MCF 10A (cell line): ENCODE results near the gene ADD1. TPM values are rescaled to one million over a fixed set of nuclear protein-coding genes. Genes with fewer than 3 reads are reported as not detected.

Experiments used
- BruUV-seq: library from RNA; stranded (reverse); fragments of 400-500 nt; replicated peaks from 2 replicates; lab custom pipeline; 2021; lab: Mats Ljungman, UMichigan
- CTCF ChIA-PET: fragments of 300-600 bp; sonication (Branson Sonifier 250); formaldehyde crosslinking; extraction: SDS; loops from one replicate; lab custom pipeline; 2021; ENCODE audit warnings: antibody characterized with exemption, inconsistent platforms; lab: Yijun Ruan, JAX
- POLR2A ChIA-PET: fragments of 300-600, 350-650 bp; sonication (Branson Sonifier 250); formaldehyde crosslinking; extraction: SDS; loops from one replicate; lab custom pipeline; 2020; ENCODE audit warnings: antibody characterized with exemption, inconsistent platforms; lab: Yijun Ruan, JAX
- DNase-seq: peaks from one replicate; pipeline ENCODE4 v3.0.0-alpha.2; 2018; ENCODE audit not compliant: unreplicated experiment
- H3K27ac Mint-ChIP-seq: one replicate; pipeline ENCODE4 v1.8.0; 2022; ENCODE audit warnings: mild to moderate bottlenecking, low read depth, mixed read lengths; ENCODE audit not compliant: unreplicated experiment
- H3K27me3 Mint-ChIP-seq: one replicate; pipeline ENCODE4 v1.8.0; 2022; ENCODE audit warnings: mixed read lengths; ENCODE audit not compliant: insufficient read depth, unreplicated experiment
- H3K36me3 Mint-ChIP-seq: one replicate; pipeline ENCODE4 v1.8.0; 2022; ENCODE audit warnings: mild to moderate bottlenecking, moderate library complexity, mixed read lengths; ENCODE audit not compliant: insufficient read depth, unreplicated experiment
- H3K4me1 Mint-ChIP-seq: one replicate; pipeline ENCODE4 v1.8.0; 2022; ENCODE audit warnings: mixed read lengths; ENCODE audit not compliant: insufficient read depth, unreplicated experiment
- H3K4me3 Mint-ChIP-seq: one replicate; pipeline ENCODE4 v1.8.0; 2022; ENCODE audit warnings: mild to moderate bottlenecking, moderate library complexity, mixed read lengths; ENCODE audit not compliant: unreplicated experiment
- H3K9me3 Mint-ChIP-seq: one replicate; pipeline ENCODE4 v1.8.0; 2022; ENCODE audit warnings: mixed read lengths; ENCODE audit not compliant: unreplicated experiment
- CTCF ChIP-seq: fragments of 200-600 bp; IDR thresholded peaks from one replicate; pipeline ENCODE4 v1.8.0; 2022; ENCODE audit warnings: antibody characterized with exemption, mild to moderate bottlenecking; ENCODE audit not compliant: unreplicated experiment
- intact Hi-C: fragments of 100-400 bp; cut with micrococcal nuclease; formaldehyde crosslinking; loops from 2 replicates; pipeline ENCODE4 v1.14.1; 2022
- total RNA-seq: library from RNA; stranded (reverse); gene quantifications from 2 replicates; pipeline ENCODE4 v1.2.3, GENCODE V29; 2022

ADD1 gene
- total RNA-seq, 1 experiment from 2014 or later = 131 TPM

GRCh38 chr4:2900741-2901140, 57.1 kb downstream of the ADD1 start:
- Mint-ChIP-seq H3K9me3 (no peaks in the 10 kb centered on the region), H3K27ac (no peak overlapping the region), H3K27me3 (no peaks in the 10 kb centered on the region)

GRCh38 chr4:2901186-2901585, 57.5 kb downstream of the ADD1 start:
- H3K36me3 Mint-ChIP-seq = peaks cover 93% of the 10 kb centered on the region
- H3K27ac Mint-ChIP-seq = no peak overlapping the region
- H3K4me1 Mint-ChIP-seq = peaks cover 8% of the 10 kb centered on the region
- H3K9me3 Mint-ChIP-seq = no peaks in the 10 kb centered on the region
- BruUV-seq = no TSS peak
- CTCF ChIA-PET = no interaction called here
- TF ChIP-seq CTCF = no peak
- intact Hi-C loops = no loop called here
- H3K27me3 Mint-ChIP-seq = no peaks in the 10 kb centered on the region
- no peak overlapping the region for H3K4me3 Mint-ChIP-seq
- no peak for DNase-seq
- POLR2A ChIA-PET = no interaction called here

More at GRCh38 chr4:2900741-2901140, 57.1 kb downstream of the ADD1 start:
- CTCF ChIA-PET = no interaction called here
- intact Hi-C loops = no loop called here
- no TSS peak for BruUV-seq
- POLR2A ChIA-PET = no interaction called here
- Mint-ChIP-seq H3K4me3 (no peak overlapping the region), H3K36me3 (peaks cover 97% of the 10 kb centered on the region), H3K4me1 (peaks cover 8% of the 10 kb centered on the region)
- no peak for TF ChIP-seq CTCF
- DNase-seq = no peak

GRCh38 chr4:2902126-2902525, 58.5 kb downstream of the ADD1 start:
- no peak for DNase-seq
- intact Hi-C loops = no loop called here
- H3K36me3 Mint-ChIP-seq = peaks cover 92% of the 10 kb centered on the region
- BruUV-seq = no TSS peak
- H3K4me1 Mint-ChIP-seq = peaks cover 8% of the 10 kb centered on the region
- ChIA-PET CTCF (interaction anchor here (0.6 to 0.7 kb wide), 2 partner anchors 13 to 59 kb away, joined by 3 read pairs; no protein-coding TSS in a partner anchor), POLR2A (no interaction called here)
- H3K27ac Mint-ChIP-seq = no peak overlapping the region
- no peaks in the 10 kb centered on the region for H3K9me3 Mint-ChIP-seq
- H3K27me3 Mint-ChIP-seq = no peaks in the 10 kb centered on the region
- no peak for TF ChIP-seq CTCF
- H3K4me3 Mint-ChIP-seq = no peak overlapping the region

- POLR2A ChIA-PET = interaction anchor here (0.9 to 1.3 kb wide), 2 partner anchors 33 to 44 kb away, joined by 3 read pairs; no protein-coding TSS in a partner anchor
- CTCF ChIA-PET = interaction anchor here (1.0 kb wide), 1 partner anchor 15 kb away, joined by 3 read pairs; no protein-coding TSS in a partner anchor
- no peak for TF ChIP-seq CTCF
- Mint-ChIP-seq H3K27me3 (no peaks in the 10 kb centered on the region), H3K27ac (no peak overlapping the region), H3K9me3 (no peaks in the 10 kb centered on the region), H3K36me3 (peaks cover 85% of the 10 kb centered on the region), H3K4me1 (peaks cover 7% of the 10 kb centered on the region), H3K4me3 (no peak overlapping the region)
- BruUV-seq = no TSS peak
- intact Hi-C loops = no loop called here
- no peak for DNase-seq
Measured at GRCh38 chr4:2905544-2905943, 61.9 kb downstream of the ADD1 start.
